Measurements from ENCODE around the gene VWA5B2. TPM values are rescaled to one million over a fixed set of nuclear protein-coding genes. Genes with fewer than 3 reads are reported as not detected.

The VWA5B2 gene
- total RNA-seq = not detected in 2 replicates

DNA sequence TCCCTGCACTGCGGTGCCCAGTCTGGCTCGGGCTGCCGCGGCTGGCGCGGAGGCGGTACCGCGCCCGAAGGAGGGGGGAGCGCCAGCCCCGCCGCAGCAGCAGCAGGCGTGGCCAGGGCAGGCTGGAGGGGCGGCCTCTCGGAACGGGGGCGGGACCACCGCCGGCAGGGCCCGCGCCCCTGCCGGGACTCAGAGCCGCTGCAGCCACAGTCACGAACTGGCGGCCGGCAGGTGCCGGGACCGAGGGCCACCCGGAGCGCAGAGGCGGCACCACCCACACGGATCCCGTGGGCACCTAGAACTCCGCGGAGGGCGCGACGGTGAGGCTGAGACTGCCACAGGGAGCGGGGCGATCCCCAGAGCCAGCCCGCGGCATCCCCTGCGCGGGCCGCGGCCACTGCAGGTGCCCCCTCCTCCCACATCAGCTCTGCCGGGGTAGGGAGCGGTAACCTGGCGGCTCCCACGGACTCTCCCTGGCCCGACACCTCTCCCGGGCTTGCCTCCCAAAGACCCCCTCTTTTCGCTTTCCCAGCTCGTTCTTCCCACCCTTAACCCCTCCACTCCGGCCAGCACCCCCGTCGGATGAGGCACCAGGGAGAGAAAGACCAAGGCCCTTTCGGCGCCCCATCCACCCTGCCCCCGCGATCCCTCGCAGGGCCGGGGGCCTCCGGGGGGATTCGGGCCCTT is at the start of gene VWA5B2:
Gene VWA5B2, plus strand, starts transcription at position 192 of the 687 bp plus-strand sequence. CDS start 944 bp downstream, outside the sequence.
- Histone ChIP-seq H3K4me3 (ENCODE audit: low read depth, low read length) (no peak within 1 kb of the TSS), H3K27me3 (ENCODE audit: control insufficient read depth, insufficient read depth, low read length) (peaks cover 36% of the 10 kb centered on the region), H3K36me3 (ENCODE audit: control insufficient read depth, insufficient read depth, low read length) (no peaks in the 10 kb centered on the region)
- peak; percentile 8 for DNase-seq (ENCODE audit: low read depth)
- TF ChIP-seq CTCF (IDR thresholded peaks at IDR 0.05; ENCODE audit: insufficient read depth, low read length, severe bottlenecking) = no peak
- no peak for FAIRE-seq

GRCh38 chr3:184180165-184180564 is 49.2 kb upstream of the VWA5B2 start:
- Histone ChIP-seq H3K27me3 (ENCODE audit: control insufficient read depth, insufficient read depth, low read length) (no peaks in the 10 kb centered on the region), H3K4me3 (ENCODE audit: low read depth, low read length) (no peak overlapping the region), H3K36me3 (ENCODE audit: control insufficient read depth, insufficient read depth, low read length) (peaks cover 56% of the 10 kb centered on the region)
- DNase-seq (ENCODE audit: low read depth) = no peak
- no peak for FAIRE-seq
- no peak for TF ChIP-seq CTCF (IDR thresholded peaks at IDR 0.05; ENCODE audit: insufficient read depth, low read length, severe bottlenecking)

DNA sequence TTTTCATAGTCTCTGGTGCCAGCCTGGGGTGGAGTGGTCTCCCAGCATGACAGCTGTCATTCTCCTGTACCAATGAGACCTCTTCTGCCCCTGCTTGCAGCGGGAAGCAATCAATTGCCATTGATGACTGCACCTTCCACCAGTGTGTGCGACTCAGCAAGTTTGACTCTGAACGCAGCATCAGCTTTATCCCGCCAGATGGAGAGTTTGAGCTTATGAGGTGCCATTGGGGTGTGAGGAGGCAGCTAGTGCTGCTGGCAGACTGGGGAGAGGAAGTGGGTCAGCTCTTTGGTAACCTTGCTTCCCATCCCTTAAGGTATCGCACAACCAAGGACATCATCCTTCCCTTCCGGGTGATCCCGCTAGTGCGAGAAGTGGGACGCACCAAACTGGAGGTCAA is 47.8 kb upstream of the VWA5B2 start:
- Histone ChIP-seq H3K4me3 (ENCODE audit: low read depth, low read length) (no peak overlapping the region), H3K36me3 (ENCODE audit: control insufficient read depth, insufficient read depth, low read length) (peaks cover 56% of the 10 kb centered on the region), H3K27me3 (ENCODE audit: control insufficient read depth, insufficient read depth, low read length) (no peaks in the 10 kb centered on the region)
- TF ChIP-seq CTCF (IDR thresholded peaks at IDR 0.05; ENCODE audit: insufficient read depth, low read length, severe bottlenecking) = no peak
- FAIRE-seq (no peak), DNase-seq (ENCODE audit: low read depth) (no peak)

DNA sequence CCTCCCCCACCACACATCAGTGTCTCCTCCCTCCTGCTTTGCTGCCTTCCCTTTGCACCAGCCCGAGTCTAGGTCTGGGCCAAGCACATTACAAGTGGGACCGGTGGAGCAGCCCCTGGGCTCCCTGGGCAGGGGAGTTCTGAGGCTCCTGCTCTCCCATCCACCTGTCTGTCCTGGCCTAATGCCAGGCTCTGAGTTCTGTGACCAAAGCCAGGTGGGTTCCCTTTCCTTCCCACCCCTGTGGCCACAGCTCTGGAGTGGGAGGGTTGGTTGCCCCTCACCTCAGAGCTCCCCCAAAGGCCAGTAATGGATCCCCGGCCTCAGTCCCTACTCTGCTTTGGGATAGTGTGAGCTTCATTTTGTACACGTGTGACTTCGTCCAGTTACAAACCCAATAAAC is 45.7 kb upstream of the VWA5B2 start:
- peaks cover 46% of the 10 kb centered on the region for H3K36me3 ChIP-seq (ENCODE audit: control insufficient read depth, insufficient read depth, low read length)
- no peak for TF ChIP-seq CTCF (IDR thresholded peaks at IDR 0.05; ENCODE audit: insufficient read depth, low read length, severe bottlenecking)
- H3K4me3 ChIP-seq (ENCODE audit: low read depth, low read length) = no peak overlapping the region
- FAIRE-seq (no peak), DNase-seq (ENCODE audit: low read depth) (no peak)
- H3K27me3 ChIP-seq (ENCODE audit: control insufficient read depth, insufficient read depth, low read length) = no peaks in the 10 kb centered on the region

DNA sequence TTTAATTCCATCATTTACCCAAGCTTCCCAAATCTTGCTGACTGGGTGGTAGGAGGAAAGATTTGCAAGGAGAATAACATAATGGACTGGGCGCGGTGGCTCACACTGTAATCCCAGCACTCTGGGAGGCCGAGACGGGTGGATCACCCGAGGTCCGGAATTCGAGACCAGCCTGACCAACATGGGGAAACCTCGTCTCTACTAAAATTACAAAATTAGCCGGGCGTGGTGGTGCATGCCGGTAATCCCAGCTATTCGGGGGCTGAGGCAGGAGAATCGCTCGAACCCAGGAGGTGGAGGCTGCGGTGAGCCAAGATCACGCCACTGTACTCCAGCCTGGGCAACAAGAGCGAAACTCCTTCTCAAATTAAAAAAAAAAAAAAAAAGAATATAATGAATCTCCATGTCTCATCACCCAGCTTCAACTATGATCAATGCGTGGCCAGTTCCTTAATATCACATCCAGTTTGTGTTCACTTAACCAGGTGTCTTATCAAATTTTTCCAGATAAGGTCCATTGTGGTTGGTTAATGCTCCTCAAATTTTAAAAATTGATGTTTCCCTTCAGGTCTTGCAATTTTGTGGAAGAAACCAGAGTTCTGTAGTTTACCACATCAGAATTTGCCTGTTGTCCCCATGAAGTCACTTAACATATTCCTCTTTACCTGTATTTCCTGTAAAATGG is 44.7 kb upstream of the VWA5B2 start:
- Histone ChIP-seq H3K27me3 (ENCODE audit: control insufficient read depth, insufficient read depth, low read length) (no peaks in the 10 kb centered on the region), H3K36me3 (ENCODE audit: control insufficient read depth, insufficient read depth, low read length) (peaks cover 46% of the 10 kb centered on the region), H3K4me3 (ENCODE audit: low read depth, low read length) (no peak overlapping the region)
- FAIRE-seq (no peak), DNase-seq (ENCODE audit: low read depth) (no peak)
- TF ChIP-seq CTCF (IDR thresholded peaks at IDR 0.05; ENCODE audit: insufficient read depth, low read length, severe bottlenecking) = no peak
